A673 (cell line): ENCODE data around the gene DAB2IP. TPM values are rescaled to one million over a fixed set of nuclear protein-coding genes. Genes with fewer than 3 reads are reported as not detected.

Source experiments
- BruUV-seq: library from RNA; stranded (reverse); fragments of 400-500 nt; replicated peaks from 2 replicates; lab custom pipeline; 2021; lab: Mats Ljungman, UMichigan
- CTCF ChIA-PET: fragments of 300-600 bp; sonication (Branson Sonifier 250); formaldehyde crosslinking; loops from one replicate; lab custom pipeline; 2022; ENCODE audit warnings: antibody characterized with exemption; lab: Charles Lee
- POLR2A ChIA-PET: fragments of 300-600 bp; sonication (Branson Sonifier 250); formaldehyde crosslinking; loops from one replicate; lab custom pipeline; 2022; ENCODE audit warnings: antibody characterized with exemption; ENCODE audit not compliant: low non-redundant PET; lab: Charles Lee
- DNase-seq: peaks from one replicate; pipeline ENCODE4 v3.0.0-alpha.2; 2015; ENCODE audit warnings: low spot score
- H3K27ac ChIP-seq: fragments of 200-600 bp; sonication (generic); 2 replicates; pipeline ENCODE4 v1.5.1; 2016; ENCODE audit warnings: mixed run types, low read depth, mild to moderate bottlenecking, mixed read lengths, antibody characterized with exemption, low read length; ENCODE audit not compliant: poor library complexity, severe bottlenecking
- H3K27me3 ChIP-seq: fragments of 200-600 bp; sonication (generic); replicated peaks from 2 replicates; pipeline ENCODE4 v1.6.1; 2017; ENCODE audit warnings: mixed run types, low read depth, mild to moderate bottlenecking, mixed read lengths, antibody characterized with exemption, low read length; ENCODE audit not compliant: insufficient read depth, poor library complexity
- H3K36me3 ChIP-seq: fragments of 200-600 bp; sonication (generic); 2 replicates; pipeline ENCODE4 v1.6.1; 2016; ENCODE audit warnings: mixed run types, mild to moderate bottlenecking, mixed read lengths, antibody characterized with exemption, low read length; ENCODE audit not compliant: insufficient read depth, poor library complexity, severe bottlenecking
- H3K4me1 ChIP-seq: fragments of 200-600 bp; sonication (generic); 2 replicates; pipeline ENCODE4 v1.6.1; 2017; ENCODE audit warnings: mixed run types, mild to moderate bottlenecking, mixed read lengths, antibody characterized with exemption, low read length; ENCODE audit not compliant: insufficient read depth, poor library complexity, severe bottlenecking
- H3K4me3 ChIP-seq: fragments of 200-600 bp; sonication (generic); 2 replicates; pipeline ENCODE4 v1.5.1; 2016; ENCODE audit warnings: low read depth, mixed run types, mild to moderate bottlenecking, mixed read lengths, low read length; ENCODE audit not compliant: poor library complexity, severe bottlenecking
- H3K9me3 ChIP-seq: fragments of 200-600 bp; sonication (generic); 2 replicates; pipeline ENCODE4 v1.6.1; 2016; ENCODE audit warnings: mixed run types, low read depth, mild to moderate bottlenecking, mixed read lengths, antibody characterized with exemption, low read length; ENCODE audit not compliant: poor library complexity, severe bottlenecking
- EZH2 ChIP-seq: fragments of 200-600 bp; sonication (generic); IDR thresholded peaks from 2 replicates; pipeline ENCODE4 v1.6.1; 2017; ENCODE audit warnings: borderline replicate concordance, low read depth, mild to moderate bottlenecking, mixed read lengths, antibody characterized with exemption, low read length; ENCODE audit not compliant: poor library complexity, severe bottlenecking
- intact Hi-C: fragments of 100-400 bp; cut with micrococcal nuclease; formaldehyde crosslinking; loops from one replicate; pipeline ENCODE4 v1.10.0; 2022; ENCODE audit not compliant: unreplicated experiment
- total RNA-seq: library from RNA; stranded (reverse); gene quantifications from 2 replicates; pipeline ENCODE4 v1.2.3, GENCODE V29; 2021
- TF ChIP-seq, protein P1 (sequence below): fragments of 300-800, 200-600 bp; sonication (generic); conservative IDR thresholded peaks from 2 replicates; pipeline ENCODE4 v1.5.1; 2017; ENCODE audit warnings: low read depth, mild to moderate bottlenecking, antibody characterized with exemption, low read length, moderate library complexity, mixed read lengths

DAB2IP gene
- total RNA-seq, 1 experiment from 2014 or later, result 34.5 TPM

DNA sequence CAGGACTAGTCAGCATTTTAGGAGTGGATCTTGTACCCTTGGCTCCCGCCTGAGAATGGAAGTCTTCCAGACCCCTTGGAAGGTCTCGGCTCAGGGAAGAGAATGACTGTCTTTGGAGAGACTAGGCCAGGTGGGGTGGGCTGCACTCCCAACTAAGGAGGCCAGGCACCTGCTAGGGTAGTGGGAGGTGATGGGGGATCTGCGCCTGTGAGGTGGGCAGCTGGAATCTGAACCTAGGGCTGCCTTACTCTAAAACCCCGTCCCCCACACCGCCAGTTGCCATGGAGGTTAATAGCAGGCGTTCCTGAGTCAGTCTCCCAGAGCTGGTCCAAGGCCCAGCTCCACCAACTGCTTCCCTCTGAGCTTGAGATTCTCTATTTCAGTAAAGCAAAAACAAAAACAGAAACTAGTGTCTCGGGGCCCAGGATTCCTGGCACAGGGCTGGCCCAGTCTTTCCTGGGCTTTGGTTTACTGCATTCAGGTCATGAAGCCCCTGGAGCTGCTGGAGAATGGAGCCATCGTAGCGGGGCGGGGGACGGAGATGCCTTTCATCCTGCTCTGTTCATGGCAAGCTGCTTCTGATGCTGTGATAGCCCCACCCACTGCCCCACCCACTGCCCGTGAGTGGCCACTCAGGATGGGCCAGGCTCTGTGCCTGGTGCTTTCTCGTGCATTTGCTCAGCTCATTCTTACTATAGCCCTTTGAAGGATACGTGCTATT, 57.5 kb downstream of the DAB2IP start:
- TF ChIP-seq, protein P1, sequence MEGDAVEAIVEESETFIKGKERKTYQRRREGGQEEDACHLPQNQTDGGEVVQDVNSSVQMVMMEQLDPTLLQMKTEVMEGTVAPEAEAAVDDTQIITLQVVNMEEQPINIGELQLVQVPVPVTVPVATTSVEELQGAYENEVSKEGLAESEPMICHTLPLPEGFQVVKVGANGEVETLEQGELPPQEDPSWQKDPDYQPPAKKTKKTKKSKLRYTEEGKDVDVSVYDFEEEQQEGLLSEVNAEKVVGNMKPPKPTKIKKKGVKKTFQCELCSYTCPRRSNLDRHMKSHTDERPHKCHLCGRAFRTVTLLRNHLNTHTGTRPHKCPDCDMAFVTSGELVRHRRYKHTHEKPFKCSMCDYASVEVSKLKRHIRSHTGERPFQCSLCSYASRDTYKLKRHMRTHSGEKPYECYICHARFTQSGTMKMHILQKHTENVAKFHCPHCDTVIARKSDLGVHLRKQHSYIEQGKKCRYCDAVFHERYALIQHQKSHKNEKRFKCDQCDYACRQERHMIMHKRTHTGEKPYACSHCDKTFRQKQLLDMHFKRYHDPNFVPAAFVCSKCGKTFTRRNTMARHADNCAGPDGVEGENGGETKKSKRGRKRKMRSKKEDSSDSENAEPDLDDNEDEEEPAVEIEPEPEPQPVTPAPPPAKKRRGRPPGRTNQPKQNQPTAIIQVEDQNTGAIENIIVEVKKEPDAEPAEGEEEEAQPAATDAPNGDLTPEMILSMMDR, result no peak
- no peak for TF ChIP-seq EZH2
- no peaks in the 10 kb centered on the region for H3K27me3 ChIP-seq
- H3K9me3 ChIP-seq, result no peaks in the 10 kb centered on the region
- intact Hi-C loops, result no loop called here
- ChIA-PET CTCF (no interaction called here), POLR2A (no interaction called here)
- BruUV-seq, result no TSS peak
- DNase-seq, result no peak
- H3K27ac ChIP-seq, result no peak overlapping the region
- no peaks in the 10 kb centered on the region for H3K4me1 ChIP-seq
- H3K4me3 ChIP-seq, result no peak overlapping the region
- H3K36me3 ChIP-seq, result no peaks in the 10 kb centered on the region

DNA sequence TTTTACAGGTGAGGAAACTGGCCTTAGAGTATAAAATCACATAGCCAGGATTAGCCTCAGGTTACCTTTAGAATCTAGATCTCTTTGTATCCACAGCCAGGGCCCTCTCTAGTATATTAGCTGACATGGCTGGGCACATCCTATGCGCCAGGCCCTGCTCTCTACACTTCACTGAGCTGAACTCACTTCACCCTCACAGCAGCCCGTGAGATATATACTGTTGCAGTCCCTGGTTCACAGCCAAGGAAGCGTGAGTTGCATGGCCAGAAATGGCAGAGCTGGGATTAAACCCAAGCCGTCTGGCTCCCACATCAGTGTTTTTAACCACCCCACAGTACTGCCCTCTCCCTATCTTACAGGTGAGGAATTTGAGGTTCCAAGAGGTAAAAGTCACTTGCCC, 58.4 kb downstream of the DAB2IP start:
- CTCF ChIA-PET, result no interaction called here
- TF ChIP-seq, protein P1, result no peak
- no peak for TF ChIP-seq EZH2
- intact Hi-C loops, result no loop called here
- no peak for DNase-seq
- BruUV-seq, result no TSS peak
- Histone ChIP-seq H3K36me3 (no peaks in the 10 kb centered on the region), H3K4me1 (no peaks in the 10 kb centered on the region), H3K9me3 (no peaks in the 10 kb centered on the region), H3K27me3 (no peaks in the 10 kb centered on the region), H3K27ac (no peak overlapping the region), H3K4me3 (no peak overlapping the region)
- POLR2A ChIA-PET, result no interaction called here

DNA sequence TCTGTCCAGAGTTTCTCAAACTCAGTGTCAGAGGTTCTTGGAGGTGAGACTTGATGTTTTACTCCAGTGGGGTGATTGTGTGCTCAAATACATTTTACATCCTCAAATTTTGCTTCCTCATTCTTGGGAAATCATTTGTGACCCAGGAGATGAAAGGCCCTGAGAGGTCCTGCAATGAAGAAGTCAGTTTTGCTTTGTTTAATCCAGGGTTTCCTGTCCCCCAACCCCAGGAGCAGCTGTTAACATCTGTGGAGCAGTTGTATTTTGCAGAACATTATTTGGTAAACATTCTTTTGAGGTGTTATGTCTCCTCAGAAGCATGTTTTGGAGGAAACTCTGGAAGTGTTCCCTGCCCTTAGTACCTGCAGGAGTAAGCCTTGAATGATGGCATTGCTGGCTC, 59.8 kb downstream of the DAB2IP start:
- CTCF ChIA-PET, result no interaction called here
- Histone ChIP-seq H3K27me3 (no peaks in the 10 kb centered on the region), H3K9me3 (no peaks in the 10 kb centered on the region), H3K27ac (no peak overlapping the region), H3K4me3 (no peak overlapping the region), H3K36me3 (no peaks in the 10 kb centered on the region), H3K4me1 (no peaks in the 10 kb centered on the region)
- POLR2A ChIA-PET, result no interaction called here
- intact Hi-C loops, result no loop called here
- TF ChIP-seq, protein P1, result no peak
- TF ChIP-seq EZH2, result no peak
- no peak for DNase-seq
- BruUV-seq, result no TSS peak
